ENCODE data around the gene SPPL3.
A peak's percentile ranks its signal among the peaks of the same experiment; 100 is the strongest.
"Not testable (repeated sequence)": the region's sequence is repeated elsewhere in the genome, so short reads cannot be mapped to it uniquely, and the experiment has no call there.

SPPL3 gene

GRCh38 chr12:120839503-120839902 lies 64.7 kb downstream of the SPPL3 start:
- H3K4me3 ChIP-seq (ENCODE audit: low read length), result no peak overlapping the region
- TF ChIP-seq CTCF (conservative IDR thresholded peaks at IDR 0.05; ENCODE audit: low read length), result no peak
- DNase-seq (ENCODE audit: low read depth), result no peak

- not testable (repeated sequence) for DNase-seq (ENCODE audit: low read depth); H3K4me3 ChIP-seq (ENCODE audit: low read length)
These were observed 65.4 kb downstream of the SPPL3 start for GRCh38 chr12:120838629-120839383.

- DNase-seq (ENCODE audit: low read depth), result no peak
- TF ChIP-seq CTCF (conservative IDR thresholded peaks at IDR 0.05; ENCODE audit: low read length), result no peak
- no peak overlapping the region for H3K4me3 ChIP-seq (ENCODE audit: low read length)
These were observed 68.0 kb downstream of the SPPL3 start for GRCh38 chr12:120836114-120836684.

GRCh38 chr12:120835657-120836056 lies 68.5 kb downstream of the SPPL3 start:
- TF ChIP-seq CTCF (conservative IDR thresholded peaks at IDR 0.05; ENCODE audit: low read length), result no peak
- no peak overlapping the region for H3K4me3 ChIP-seq (ENCODE audit: low read length)
- peak; percentile 22 for DNase-seq (ENCODE audit: low read depth)

- no peak for DNase-seq (ENCODE audit: low read depth)
- no peak for TF ChIP-seq CTCF (conservative IDR thresholded peaks at IDR 0.05; ENCODE audit: low read length)
- H3K4me3 ChIP-seq (ENCODE audit: low read length), result no peak overlapping the region
These were observed 68.9 kb downstream of the SPPL3 start for GRCh38 chr12:120835304-120835612.

GRCh38 chr12:120834489-120835303 lies 69.5 kb downstream of the SPPL3 start:
- no peak for TF ChIP-seq CTCF (conservative IDR thresholded peaks at IDR 0.05; ENCODE audit: low read length)
- no peak overlapping the region for H3K4me3 ChIP-seq (ENCODE audit: low read length)
- no peak for DNase-seq (ENCODE audit: low read depth)

- peak; percentile 33 for DNase-seq (ENCODE audit: low read depth)
- TF ChIP-seq CTCF (conservative IDR thresholded peaks at IDR 0.05; ENCODE audit: low read length), result no peak
- H3K4me3 ChIP-seq (ENCODE audit: low read length), result no peak overlapping the region
These were observed 70.3 kb downstream of the SPPL3 start for GRCh38 chr12:120833849-120834248.

All from AG10803 (cell line).